Hepatocyte (in vitro differentiated cells): ENCODE data around the gene CCDC82. TPM values are rescaled to one million over a fixed set of nuclear protein-coding genes. Genes with fewer than 3 reads are reported as not detected.
A peak's percentile ranks its signal among the peaks of the same experiment; 100 is the strongest.

Experiments used
- DNase-seq: peaks from one replicate; pipeline ENCODE4 v3.0.0-alpha.2; 2016; ENCODE audit warnings: low spot score
- H2AFZ ChIP-seq: fragments of 200-600 bp; sonication (generic); 2 replicates; pipeline ENCODE4 v1.6.0; 2016; ENCODE audit warnings: antibody characterized with exemption, mild to moderate bottlenecking
- H3K27ac ChIP-seq: fragments of 200-600 bp; sonication (generic); 2 replicates; pipeline ENCODE4 v1.5.1; 2016; ENCODE audit warnings: mild to moderate bottlenecking
- H3K27me3 ChIP-seq: fragments of 200-600 bp; sonication (generic); 2 replicates; pipeline ENCODE4 v1.6.1; 2016
- H3K36me3 ChIP-seq: fragments of 200-600 bp; sonication (generic); replicated peaks from 2 replicates; pipeline ENCODE4 v1.5.1; 2016; ENCODE audit warnings: low read depth; ENCODE audit not compliant: insufficient read depth
- H3K4me1 ChIP-seq: fragments of 200-600 bp; sonication (generic); 2 replicates; pipeline ENCODE4 v1.5.1; 2016; ENCODE audit warnings: mild to moderate bottlenecking, moderate library complexity; ENCODE audit not compliant: insufficient read depth
- H3K4me2 ChIP-seq: fragments of 200-600 bp; sonication (generic); 2 replicates; pipeline ENCODE4 v1.6.0; 2016
- H3K4me3 ChIP-seq: fragments of 200-600 bp; sonication (generic); 2 replicates; pipeline ENCODE4 v1.5.1; 2016; ENCODE audit warnings: mild to moderate bottlenecking
- H3K79me2 ChIP-seq: fragments of 200-600 bp; sonication (generic); 2 replicates; pipeline ENCODE4 v1.6.0; 2017; ENCODE audit warnings: mild to moderate bottlenecking
- H3K9me2 ChIP-seq: fragments of 200-600 bp; sonication (generic); replicated peaks from 2 replicates; pipeline ENCODE4 v1.6.0; 2017; ENCODE audit warnings: mild to moderate bottlenecking; ENCODE audit not compliant: insufficient read depth
- H3K9me3 ChIP-seq: fragments of 200-600 bp; sonication (generic); 2 replicates; pipeline ENCODE4 v1.5.1; 2016; ENCODE audit warnings: low read depth, mild to moderate bottlenecking
- H4K20me1 ChIP-seq: fragments of 200-600 bp; sonication (generic); 2 replicates; pipeline ENCODE4 v1.6.0; 2016; ENCODE audit warnings: mild to moderate bottlenecking; ENCODE audit not compliant: insufficient read depth, poor library complexity, severe bottlenecking
- EZH2 ChIP-seq: fragments of 200-600 bp; sonication (generic); IDR thresholded peaks from 2 replicates; pipeline ENCODE4 v1.6.1; 2016; ENCODE audit warnings: antibody characterized with exemption, mild to moderate bottlenecking, borderline replicate concordance
- EZH2phosphoT487 ChIP-seq: fragments of 200-600 bp; sonication (generic); IDR thresholded peaks from one replicate; pipeline ENCODE4 v1.6.1; 2018; ENCODE audit warnings: antibody characterized with exemption, mild to moderate bottlenecking, low read depth, moderate library complexity; ENCODE audit not compliant: unreplicated experiment, severe bottlenecking
- WGBS: methylation state at CpG from one replicate; pipeline ENCODE4 v1.1.6; 2016; ENCODE audit warnings: low lambda C conversion rate; ENCODE audit errors: missing lambda C conversion rate; 5-methylcytosine and 5-hydroxymethylcytosine counted together
- polyA plus RNA-seq: library from polyadenylated mRNA; unstranded; fragments of >200 nt; fragmentation: Nextera tagmentation; extraction: Ambion mirVana; gene quantifications from 2 replicates; pipeline ENCODE4 v1.2.1, GENCODE V29; 2016
- total RNA-seq: library from RNA; depleted of rRNA; stranded (reverse); fragments of >200 nt; gene quantifications from 2 replicates; pipeline ENCODE4 v1.2.3, GENCODE V29; 2014
- TF ChIP-seq, protein P1 (sequence below): fragments of 200-600 bp; sonication (generic); IDR thresholded peaks from 2 replicates; pipeline ENCODE4 v1.5.1; 2016; ENCODE audit warnings: antibody characterized with exemption, mild to moderate bottlenecking; ENCODE audit not compliant: poor library complexity

The CCDC82 gene
- total and polyA plus RNA-seq, 2 experiments from 2014 or later, result 12.7 to 16.3 TPM

DNA sequence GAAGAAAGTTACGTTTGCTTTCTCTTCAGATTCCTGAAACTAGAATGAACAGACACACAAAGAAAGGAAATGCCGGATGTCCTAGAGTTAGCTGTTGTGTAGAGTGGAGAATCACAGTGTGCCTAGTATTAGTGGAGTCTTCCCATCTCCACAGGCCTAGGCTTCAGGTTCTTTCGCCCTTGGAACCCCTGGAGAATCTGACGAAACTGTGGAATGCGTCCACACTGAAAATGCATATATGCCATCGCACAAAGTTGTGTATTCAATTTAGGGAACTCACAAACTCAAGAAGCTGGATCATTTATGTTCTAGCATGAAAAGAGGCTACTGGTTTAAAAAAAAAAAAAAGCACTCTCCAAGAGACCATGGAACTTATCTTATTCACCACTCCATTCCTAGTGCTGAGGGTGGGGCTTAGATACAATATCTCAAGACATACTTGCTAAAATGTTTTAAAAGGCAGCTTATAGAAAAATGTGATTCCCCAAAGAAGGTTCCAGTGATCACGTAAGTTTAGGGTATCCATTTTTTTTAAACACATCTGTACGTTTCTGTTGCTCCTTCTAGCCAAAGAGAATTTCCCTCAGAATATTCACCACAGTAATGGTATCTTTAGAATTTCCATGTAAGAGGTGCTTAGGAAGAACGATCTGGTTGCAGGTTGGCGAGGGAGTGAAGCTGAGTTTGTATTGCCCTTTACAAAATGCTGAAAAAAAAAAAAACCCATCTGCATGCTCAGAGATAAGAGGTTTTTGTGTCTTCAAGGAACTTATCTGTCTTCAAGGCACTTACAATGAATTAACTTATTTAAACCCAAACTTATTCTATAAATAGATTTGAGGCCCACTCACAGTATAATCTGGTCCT is 66.7 kb downstream of the CCDC82 start:
- Histone ChIP-seq H3K27ac (peak overlapping the region; percentile 31), H2AFZ (no peak overlapping the region), H3K4me3 (no peak overlapping the region), H3K9me3 (no peaks in the 10 kb centered on the region), H3K4me1 (peaks cover 19% of the 10 kb centered on the region), H3K4me2 (no peak overlapping the region), H3K36me3 (no peaks in the 10 kb centered on the region), H3K27me3 (no peaks in the 10 kb centered on the region), H4K20me1 (no peaks in the 10 kb centered on the region), H3K9me2 (no peaks in the 10 kb centered on the region), H3K79me2 (peaks cover 97% of the 10 kb centered on the region)
- TF ChIP-seq EZH2 (no peak), EZH2phosphoT487 (no peak)
- TF ChIP-seq, protein P1, sequence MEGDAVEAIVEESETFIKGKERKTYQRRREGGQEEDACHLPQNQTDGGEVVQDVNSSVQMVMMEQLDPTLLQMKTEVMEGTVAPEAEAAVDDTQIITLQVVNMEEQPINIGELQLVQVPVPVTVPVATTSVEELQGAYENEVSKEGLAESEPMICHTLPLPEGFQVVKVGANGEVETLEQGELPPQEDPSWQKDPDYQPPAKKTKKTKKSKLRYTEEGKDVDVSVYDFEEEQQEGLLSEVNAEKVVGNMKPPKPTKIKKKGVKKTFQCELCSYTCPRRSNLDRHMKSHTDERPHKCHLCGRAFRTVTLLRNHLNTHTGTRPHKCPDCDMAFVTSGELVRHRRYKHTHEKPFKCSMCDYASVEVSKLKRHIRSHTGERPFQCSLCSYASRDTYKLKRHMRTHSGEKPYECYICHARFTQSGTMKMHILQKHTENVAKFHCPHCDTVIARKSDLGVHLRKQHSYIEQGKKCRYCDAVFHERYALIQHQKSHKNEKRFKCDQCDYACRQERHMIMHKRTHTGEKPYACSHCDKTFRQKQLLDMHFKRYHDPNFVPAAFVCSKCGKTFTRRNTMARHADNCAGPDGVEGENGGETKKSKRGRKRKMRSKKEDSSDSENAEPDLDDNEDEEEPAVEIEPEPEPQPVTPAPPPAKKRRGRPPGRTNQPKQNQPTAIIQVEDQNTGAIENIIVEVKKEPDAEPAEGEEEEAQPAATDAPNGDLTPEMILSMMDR, result no peak
- DNase-seq, result no peak
- WGBS, result 94% methylated on average over 10 of the region's 10 CpGs

DNA sequence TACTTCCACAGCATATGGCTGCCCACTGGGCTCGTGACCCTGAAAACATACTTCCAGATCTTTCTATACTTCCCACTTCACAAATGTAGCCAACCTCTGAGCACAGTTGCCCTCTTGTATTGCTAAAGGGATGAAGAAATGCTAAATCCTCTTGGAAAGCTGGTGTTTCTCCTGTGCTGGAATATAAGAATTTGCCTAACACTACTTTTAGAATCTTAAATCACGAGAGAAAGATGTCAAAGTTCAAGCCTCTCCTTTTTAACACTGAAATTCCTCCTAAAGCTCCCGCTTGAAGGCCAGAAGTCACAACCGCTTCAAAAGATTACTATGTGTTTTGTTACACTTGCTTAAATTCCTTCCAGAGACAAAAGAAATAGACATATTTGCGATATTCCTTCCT is 68.6 kb downstream of the CCDC82 start:
- Histone ChIP-seq H4K20me1 (no peaks in the 10 kb centered on the region), H3K9me3 (no peaks in the 10 kb centered on the region), H2AFZ (no peak overlapping the region), H3K27me3 (no peaks in the 10 kb centered on the region), H3K9me2 (no peaks in the 10 kb centered on the region), H3K4me3 (no peak overlapping the region), H3K36me3 (no peaks in the 10 kb centered on the region), H3K27ac (no peak overlapping the region), H3K4me1 (peaks cover 34% of the 10 kb centered on the region), H3K79me2 (peaks cover 97% of the 10 kb centered on the region), H3K4me2 (no peak overlapping the region)
- 89% methylated on average over 5 of the region's 5 CpGs for WGBS
- DNase-seq, result no peak
- TF ChIP-seq EZH2 (no peak), EZH2phosphoT487 (no peak)
- TF ChIP-seq, protein P1, result no peak

DNA sequence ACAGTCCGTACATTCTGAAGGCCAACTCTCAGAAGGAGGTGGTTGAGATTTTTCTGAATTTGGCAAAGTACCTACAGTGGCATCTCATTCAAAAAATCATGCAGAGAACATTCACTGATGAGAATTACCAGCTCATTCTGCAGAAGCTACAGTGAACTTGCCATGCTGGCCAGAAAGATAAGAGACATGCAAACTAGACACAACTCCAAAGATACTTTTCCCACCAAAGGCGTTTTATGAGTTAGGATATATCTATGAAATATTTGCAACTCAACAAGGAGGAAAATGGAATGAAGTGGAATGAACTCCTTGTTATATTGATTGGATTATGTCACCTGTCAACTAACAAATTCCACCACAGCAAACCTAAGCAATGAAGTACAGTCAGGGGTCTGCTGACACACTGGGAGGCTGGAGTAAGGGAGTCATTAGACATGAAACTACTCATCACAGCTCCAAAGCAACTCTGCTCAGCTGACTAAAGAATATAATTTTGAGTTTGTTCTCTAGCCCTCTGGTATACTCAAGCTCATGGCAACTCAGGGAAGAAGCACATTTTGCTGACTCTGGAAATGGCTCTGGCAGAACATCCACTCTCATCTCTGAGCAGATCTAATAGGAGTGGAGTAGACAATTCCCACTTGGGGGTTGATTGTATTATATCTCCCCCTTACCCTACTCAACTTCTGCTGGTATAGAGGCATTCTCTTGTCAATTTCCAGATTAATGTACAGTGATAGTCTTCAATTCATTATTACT is 69.6 kb downstream of the CCDC82 start:
- H2AFZ ChIP-seq, result no peak overlapping the region
- H3K27ac ChIP-seq, result no peak overlapping the region
- H3K4me3 ChIP-seq, result no peak overlapping the region
- TF ChIP-seq EZH2phosphoT487, result no peak
- TF ChIP-seq, protein P1, result no peak
- no peak for TF ChIP-seq EZH2
- H3K9me2 ChIP-seq, result no peaks in the 10 kb centered on the region
- no peak for DNase-seq
- H3K9me3 ChIP-seq, result no peaks in the 10 kb centered on the region
- H3K4me2 ChIP-seq, result no peak overlapping the region
- no peaks in the 10 kb centered on the region for H3K36me3 ChIP-seq
- H4K20me1 ChIP-seq, result no peaks in the 10 kb centered on the region
- H3K27me3 ChIP-seq, result no peaks in the 10 kb centered on the region
- peaks cover 97% of the 10 kb centered on the region for H3K79me2 ChIP-seq
- 91% methylated on average over 2 of the region's 2 CpGs for WGBS
- H3K4me1 ChIP-seq, result peaks cover 27% of the 10 kb centered on the region
